Measurements from ENCODE around the gene ZNF483. TPM values are rescaled to one million over a fixed set of nuclear protein-coding genes. Genes with fewer than 3 reads are reported as not detected.
"Not testable (repeated sequence)": the region's sequence is repeated elsewhere in the genome, so short reads cannot be mapped to it uniquely, and the experiment has no call there.

ZNF483 gene
- total RNA-seq, 2 donors from 2014 or later: 20.9 to 21.0 TPM

GRCh38 chr9:111533099-111533790, 8.3 kb downstream of the ZNF483 start:
- 92% methylated on average over 1 to 5 of the region's 5 CpGs for WGBS, 2 experiments (ENCODE audit: insufficient coverage in 1 of 2, insufficient read length in 1 of 2)
- peaks cover 27% of the 10 kb centered on the region for H3K9me3 Mint-ChIP-seq

GRCh38 chr9:111542497-111543254, 17.7 kb downstream of the ZNF483 start:
- H3K36me3 ChIP-seq (ENCODE audit: control insufficient read depth, insufficient read depth, low read length): peaks cover 38% of the 10 kb centered on the region
- WGBS, 2 experiments (ENCODE audit: insufficient coverage in 1 of 2, insufficient read length in 1 of 2): 93% methylated on average over 10 to 11 of the region's 11 CpGs
- no peak overlapping the region for H3K27ac ChIP-seq (ENCODE audit: low read depth, low read length)
- Mint-ChIP-seq H3K9me3 (peaks cover 95% of the 10 kb centered on the region), H3K36me3 (ENCODE audit: low read depth) (peaks cover 87% of the 10 kb centered on the region), H3K4me1 (no peaks in the 10 kb centered on the region), H3K4me3 (no peak overlapping the region), H3K27me3 (ENCODE audit: insufficient read depth) (no peaks in the 10 kb centered on the region), H3K27ac (no peak overlapping the region)
- peaks cover 100% of the 10 kb centered on the region for H3K9me3 ChIP-seq (ENCODE audit: control insufficient read depth, low read length)
- TF ChIP-seq CTCF (conservative IDR thresholded peaks at IDR 0.05): no peak
- no peak for DNase-seq
- H3K9ac ChIP-seq (ENCODE audit: extremely low read depth, low read length, poor library complexity, severe bottlenecking): no peak overlapping the region
- H3K4me3 ChIP-seq (ENCODE audit: low read length): peak overlapping the region; percentile 61
- no peaks in the 10 kb centered on the region for H3K4me1 ChIP-seq (ENCODE audit: control insufficient read depth, insufficient read depth, low read length)
- H3K27me3 ChIP-seq (ENCODE audit: control insufficient read depth, insufficient read depth, low read length, poor library complexity, severe bottlenecking): no peaks in the 10 kb centered on the region

More at GRCh38 chr9:111533099-111533790, 8.3 kb downstream of the ZNF483 start:
- no peaks in the 10 kb centered on the region for H3K27me3 ChIP-seq (ENCODE audit: control insufficient read depth, insufficient read depth, low read length, poor library complexity, severe bottlenecking)
- H3K4me3 ChIP-seq (ENCODE audit: low read length): no peak overlapping the region
- H3K27ac ChIP-seq (ENCODE audit: low read depth, low read length): no peak overlapping the region
- peaks cover 39% of the 10 kb centered on the region for H3K9me3 ChIP-seq (ENCODE audit: control insufficient read depth, low read length)
- Mint-ChIP-seq H3K27ac (no peak overlapping the region), H3K36me3 (ENCODE audit: low read depth) (peaks cover 62% of the 10 kb centered on the region), H3K4me1 (no peaks in the 10 kb centered on the region), H3K4me3 (no peak overlapping the region), H3K27me3 (ENCODE audit: insufficient read depth) (no peaks in the 10 kb centered on the region)
- peaks cover 13% of the 10 kb centered on the region for H3K36me3 ChIP-seq (ENCODE audit: control insufficient read depth, insufficient read depth, low read length)
- H3K4me1 ChIP-seq (ENCODE audit: control insufficient read depth, insufficient read depth, low read length): no peaks in the 10 kb centered on the region
- DNase-seq: no peak
- no peak overlapping the region for H3K9ac ChIP-seq (ENCODE audit: extremely low read depth, low read length, poor library complexity, severe bottlenecking)
- TF ChIP-seq CTCF (conservative IDR thresholded peaks at IDR 0.05): no peak

GRCh38 chr9:111548623-111549022, 23.6 kb downstream of the ZNF483 start:
- no peak for TF ChIP-seq CTCF (conservative IDR thresholded peaks at IDR 0.05)
- Mint-ChIP-seq H3K4me1 (no peaks in the 10 kb centered on the region), H3K27me3 (ENCODE audit: insufficient read depth) (no peaks in the 10 kb centered on the region), H3K27ac (no peak overlapping the region), H3K9me3 (peaks cover 72% of the 10 kb centered on the region), H3K4me3 (no peak overlapping the region), H3K36me3 (ENCODE audit: low read depth) (peaks cover 76% of the 10 kb centered on the region)
- Histone ChIP-seq H3K9ac (ENCODE audit: extremely low read depth, low read length, poor library complexity, severe bottlenecking) (no peak overlapping the region), H3K27me3 (ENCODE audit: control insufficient read depth, insufficient read depth, low read length, poor library complexity, severe bottlenecking) (no peaks in the 10 kb centered on the region), H3K4me3 (ENCODE audit: low read length) (no peak overlapping the region), H3K4me1 (ENCODE audit: control insufficient read depth, insufficient read depth, low read length) (no peaks in the 10 kb centered on the region), H3K9me3 (ENCODE audit: control insufficient read depth, low read length) (peaks cover 92% of the 10 kb centered on the region), H3K36me3 (ENCODE audit: control insufficient read depth, insufficient read depth, low read length) (peaks cover 13% of the 10 kb centered on the region), H3K27ac (ENCODE audit: low read depth, low read length) (no peak overlapping the region)
- WGBS, 2 experiments (ENCODE audit: insufficient coverage in 1 of 2, insufficient read length in 1 of 2): 100% methylated on average over 1 to 2 of the region's 2 CpGs
- no peak for DNase-seq

- H3K36me3 ChIP-seq (ENCODE audit: control insufficient read depth, insufficient read depth, low read length); H3K4me3 ChIP-seq (ENCODE audit: low read length); H3K4me1 ChIP-seq (ENCODE audit: control insufficient read depth, insufficient read depth, low read length); H3K27ac ChIP-seq (ENCODE audit: low read depth, low read length); H3K9ac ChIP-seq (ENCODE audit: extremely low read depth, low read length, poor library complexity, severe bottlenecking); H3K27ac Mint-ChIP-seq; DNase-seq; H3K4me3 Mint-ChIP-seq; H3K27me3 Mint-ChIP-seq (ENCODE audit: insufficient read depth); H3K27me3 ChIP-seq (ENCODE audit: control insufficient read depth, insufficient read depth, low read length, poor library complexity, severe bottlenecking); H3K4me1 Mint-ChIP-seq: not testable (repeated sequence)
- H3K9me3 ChIP-seq (ENCODE audit: control insufficient read depth, low read length): peaks cover 55% of the 10 kb centered on the region
- H3K36me3 Mint-ChIP-seq (ENCODE audit: low read depth): peaks cover 57% of the 10 kb centered on the region
- WGBS, 2 experiments (ENCODE audit: insufficient coverage in 1 of 2, insufficient read length in 1 of 2): 86 to 93% methylated on average over 1 to 2 of the region's 2 CpGs
- peaks cover 50% of the 10 kb centered on the region for H3K9me3 Mint-ChIP-seq
Observed at GRCh38 chr9:111555425-111555824, 30.4 kb downstream of the ZNF483 start.
